Calu3 (cell line): ENCODE results near the gene PXT1. TPM values are rescaled to one million over a fixed set of nuclear protein-coding genes. Genes with fewer than 3 reads are reported as not detected.

Experiments used
- BruUV-seq: library from RNA; stranded (reverse); fragments of 400-500 nt; replicated peaks from 2 replicates; lab custom pipeline; 2021; lab: Mats Ljungman, UMichigan
- CTCF ChIA-PET: fragments of 300-600 bp; sonication (Branson Sonifier 250); formaldehyde crosslinking; loops from one replicate; lab custom pipeline; 2022; ENCODE audit warnings: antibody characterized with exemption; lab: Charles Lee
- DNase-seq: peaks from one replicate; pipeline ENCODE4 v3.0.0; 2022
- H3K27ac Mint-ChIP-seq: one replicate; pipeline ENCODE4 v1.8.0; 2022; ENCODE audit warnings: mixed read lengths; ENCODE audit not compliant: unreplicated experiment
- H3K27me3 Mint-ChIP-seq: one replicate; pipeline ENCODE4 v1.8.0; 2022; ENCODE audit warnings: mixed read lengths; ENCODE audit not compliant: unreplicated experiment
- H3K36me3 Mint-ChIP-seq: one replicate; pipeline ENCODE4 v1.8.0; 2022; ENCODE audit warnings: mild to moderate bottlenecking, moderate library complexity, mixed read lengths; ENCODE audit not compliant: insufficient read depth, unreplicated experiment
- H3K4me1 Mint-ChIP-seq: one replicate; pipeline ENCODE4 v1.8.0; 2022; ENCODE audit warnings: mild to moderate bottlenecking, low read depth, mixed read lengths; ENCODE audit not compliant: unreplicated experiment
- H3K4me3 Mint-ChIP-seq: one replicate; pipeline ENCODE4 v1.8.0; 2022; ENCODE audit warnings: mild to moderate bottlenecking, low read depth, moderate library complexity, mixed read lengths; ENCODE audit not compliant: unreplicated experiment
- H3K9me3 Mint-ChIP-seq: one replicate; pipeline ENCODE4 v1.8.0; 2022; ENCODE audit warnings: low read depth, mixed read lengths; ENCODE audit not compliant: unreplicated experiment
- intact Hi-C: fragments of 100-400 bp; cut with micrococcal nuclease; formaldehyde crosslinking; loops from one replicate; pipeline ENCODE4 v1.10.0; 2022; ENCODE audit not compliant: unreplicated experiment
- total RNA-seq: library from RNA; stranded (reverse); gene quantifications from 2 replicates; pipeline ENCODE4 v1.2.3, GENCODE V29; 2022
- TF ChIP-seq, protein P1 (sequence below): fragments of 200-600 bp; IDR thresholded peaks from one replicate; pipeline ENCODE4 v1.8.0; 2022; ENCODE audit warnings: antibody characterized with exemption; ENCODE audit not compliant: unreplicated experiment

The PXT1 gene
- total RNA-seq, 1 experiment from 2014 or later: 0.21 TPM

DNA sequence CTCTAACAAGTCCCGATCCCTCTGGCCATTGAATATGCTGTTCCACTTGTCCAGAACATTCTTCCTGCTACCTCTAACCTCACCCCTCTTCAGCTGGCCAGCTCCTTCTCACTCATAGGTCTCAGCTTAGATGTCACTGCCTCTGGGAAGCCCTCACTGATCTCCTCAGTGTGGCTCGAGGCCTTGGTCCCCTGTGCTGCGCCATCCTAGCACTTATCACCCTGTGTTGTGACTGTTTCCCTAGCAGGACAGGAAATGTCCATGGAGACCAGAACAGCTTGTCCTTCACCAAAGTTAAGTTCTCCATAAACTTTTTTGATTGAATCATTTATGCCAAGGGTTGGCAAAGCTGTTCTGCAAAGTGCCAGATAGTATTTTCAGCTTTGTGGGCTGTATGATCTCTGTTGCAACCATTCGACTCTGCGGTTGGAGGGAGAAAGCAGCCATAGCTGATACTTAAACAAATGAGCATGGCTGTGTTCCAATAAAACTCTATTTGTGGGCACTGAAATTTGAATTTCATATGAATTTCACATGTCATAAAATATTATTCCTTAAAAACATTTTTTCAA, 99.5 kb downstream of the PXT1 start:
- no peak overlapping the region for H3K4me3 Mint-ChIP-seq
- BruUV-seq: no TSS peak
- H3K9me3 Mint-ChIP-seq: no peaks in the 10 kb centered on the region
- DNase-seq: no peak
- H3K27me3 Mint-ChIP-seq: no peaks in the 10 kb centered on the region
- intact Hi-C loops: no loop called here
- peaks cover 15% of the 10 kb centered on the region for H3K4me1 Mint-ChIP-seq
- CTCF ChIA-PET: no interaction called here
- peaks cover 5% of the 10 kb centered on the region for H3K36me3 Mint-ChIP-seq
- TF ChIP-seq, protein P1, sequence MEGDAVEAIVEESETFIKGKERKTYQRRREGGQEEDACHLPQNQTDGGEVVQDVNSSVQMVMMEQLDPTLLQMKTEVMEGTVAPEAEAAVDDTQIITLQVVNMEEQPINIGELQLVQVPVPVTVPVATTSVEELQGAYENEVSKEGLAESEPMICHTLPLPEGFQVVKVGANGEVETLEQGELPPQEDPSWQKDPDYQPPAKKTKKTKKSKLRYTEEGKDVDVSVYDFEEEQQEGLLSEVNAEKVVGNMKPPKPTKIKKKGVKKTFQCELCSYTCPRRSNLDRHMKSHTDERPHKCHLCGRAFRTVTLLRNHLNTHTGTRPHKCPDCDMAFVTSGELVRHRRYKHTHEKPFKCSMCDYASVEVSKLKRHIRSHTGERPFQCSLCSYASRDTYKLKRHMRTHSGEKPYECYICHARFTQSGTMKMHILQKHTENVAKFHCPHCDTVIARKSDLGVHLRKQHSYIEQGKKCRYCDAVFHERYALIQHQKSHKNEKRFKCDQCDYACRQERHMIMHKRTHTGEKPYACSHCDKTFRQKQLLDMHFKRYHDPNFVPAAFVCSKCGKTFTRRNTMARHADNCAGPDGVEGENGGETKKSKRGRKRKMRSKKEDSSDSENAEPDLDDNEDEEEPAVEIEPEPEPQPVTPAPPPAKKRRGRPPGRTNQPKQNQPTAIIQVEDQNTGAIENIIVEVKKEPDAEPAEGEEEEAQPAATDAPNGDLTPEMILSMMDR: no peak
- no peak overlapping the region for H3K27ac Mint-ChIP-seq

DNA sequence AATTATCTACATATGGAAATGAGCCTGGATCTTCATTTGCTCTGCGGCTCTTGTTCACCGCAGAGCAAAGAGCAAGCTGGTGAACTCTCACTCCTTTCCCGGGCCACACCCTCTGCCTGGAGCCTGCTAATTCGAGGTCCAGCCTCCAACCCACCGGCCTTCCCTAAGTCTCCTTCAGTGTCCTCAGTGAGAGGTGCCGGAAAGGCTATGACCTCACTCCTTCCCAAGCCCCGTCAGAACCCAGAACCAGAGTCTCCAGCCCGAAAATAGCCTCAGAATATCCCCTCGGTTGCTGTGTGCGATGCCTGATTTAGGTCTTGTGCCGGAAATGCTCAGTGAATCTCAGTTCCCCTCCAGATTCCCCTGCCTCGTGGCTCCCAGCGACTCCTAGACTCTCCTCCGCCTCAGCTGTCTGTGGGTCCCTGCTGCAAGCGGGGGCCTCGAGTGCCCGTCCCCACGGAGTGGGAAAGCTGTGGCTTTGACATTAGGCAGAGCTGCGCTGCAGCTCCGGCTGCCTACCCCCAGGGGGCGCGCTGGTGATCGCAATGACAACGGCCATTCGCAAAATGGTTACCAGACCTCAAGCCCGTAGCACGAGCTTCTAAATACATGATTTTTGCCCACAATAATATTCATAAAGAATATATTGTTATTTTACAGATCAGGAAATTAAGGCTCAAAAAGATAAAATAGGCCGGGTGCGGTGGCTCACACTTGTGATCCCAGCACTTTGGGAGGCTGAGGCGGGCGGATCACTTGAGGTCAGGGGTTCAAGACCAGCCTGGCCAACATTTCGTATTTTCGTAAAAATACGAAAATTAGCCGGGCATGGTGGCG, 101.8 kb downstream of the PXT1 start:
- TF ChIP-seq, protein P1: peak; percentile 98
- Mint-ChIP-seq H3K9me3 (no peaks in the 10 kb centered on the region), H3K27me3 (no peaks in the 10 kb centered on the region), H3K4me3 (peak overlapping the region; percentile 58), H3K27ac (no peak overlapping the region), H3K36me3 (peaks cover 5% of the 10 kb centered on the region), H3K4me1 (peaks cover 21% of the 10 kb centered on the region)
- CTCF ChIA-PET: interaction anchor here (0.6 to 2.4 kb wide), 19 partner anchors 10 to 418 kb away, joined by 3 to 20 read pairs (median 5); no protein-coding TSS in a partner anchor
- DNase-seq: peak; percentile 84
- intact Hi-C loops: loop anchor here (2.0 kb wide), 1 partner anchor 46 kb away; the partner anchor contains the start of gene ETV7
- BruUV-seq: no TSS peak

Other genes starting within 250 kb of the PXT1 start
- gene BRPF3, start 246.1 kb downstream of the PXT1 start, total RNA-seq: 49.1 and 49.7 TPM in 2 replicates
- 0.19 and 0.20 TPM in 2 replicates for gene PNPLA1, start 172.8 kb downstream of the PXT1 start, total RNA-seq
- gene BNIP5, start 106.0 kb downstream of the PXT1 start, total RNA-seq: 0.88 and 0.94 TPM in 2 replicates
- gene ETV7, start 55.2 kb downstream of the PXT1 start, total RNA-seq: 2.6 and 8.7 TPM in 2 replicates
- 43.3 and 45.1 TPM in 2 replicates for gene KCTD20, start 146 bp upstream of the PXT1 start, total RNA-seq
- gene STK38, start 104.6 kb upstream of the PXT1 start, total RNA-seq: 63.0 and 70.3 TPM in 2 replicates
- 347 and 370 TPM in 2 replicates for gene SRSF3, start 151.5 kb upstream of the PXT1 start, total RNA-seq
- gene CDKN1A, start 235.9 kb upstream of the PXT1 start, total RNA-seq: 26.5 and 33.7 TPM in 2 replicates